Transverse colon (tissue), 4 donors: ENCODE results near the gene GARNL3.

Experiments used
- CTCF ChIP-seq, 5 experiments: fragments of 200-600 bp in 3 of 5; fragments of 450-650 bp in 2 of 5; sonication (generic) in 3 of 5; IDR thresholded peaks; 1 replicate in 2 of 5; 2 replicates in 3 of 5; pipeline ENCODE4 v1.5.1; 2016 to 2017; ENCODE audit warnings: antibody characterized with exemption in 5 of 5, inconsistent platforms in 3 of 5, mild to moderate bottlenecking in 2 of 5, moderate library complexity in 1 of 5
- POLR2AphosphoS5 ChIP-seq, 3 donors: sonication (generic); formaldehyde crosslinking; IDR thresholded peaks; one replicate each; pipeline ENCODE4 v1.6.1; 2016; ENCODE audit warnings: antibody characterized with exemption in 3 of 3

- TF ChIP-seq CTCF (IDR thresholded peaks at IDR 0.05), result no peak
- TF ChIP-seq POLR2AphosphoS5 (IDR thresholded peaks at IDR 0.05), result no peak
Observed at GRCh38 chr9:127370147-127370579, 105.6 kb downstream of the GARNL3 start.
